Omental fat pad (tissue), 4 donors: Measurements from ENCODE around the gene EPHA3. TPM values are rescaled to one million over a fixed set of nuclear protein-coding genes. Genes with fewer than 3 reads are reported as not detected.

Source experiments
- ATAC-seq: fragments of 150-250 bp; one replicate; pipeline ENCODE4 v1.9.1; 2016; ENCODE audit warnings: mild to moderate bottlenecking, moderate library complexity; ENCODE audit not compliant: low FRiP score
- DNase-seq: peaks from one replicate; pipeline ENCODE4 v3.0.0-alpha.2; 2019; ENCODE audit warnings: low spot score
- CTCF ChIP-seq, 3 donors: fragments of 450-650 bp; IDR thresholded peaks; one replicate each; pipeline ENCODE4 v1.5.1; 2016 to 2017; ENCODE audit warnings: antibody characterized with exemption in 3 of 3, mild to moderate bottlenecking in 3 of 3, moderate library complexity in 2 of 3
- total RNA-seq, 4 donors: library from RNA; depleted of rRNA; stranded (reverse); fragments of >200 nt; gene quantifications; one replicate each; pipeline ENCODE4 v1.1.0, GENCODE V29; 2016

The EPHA3 gene
- total RNA-seq, 4 donors from 2014 or later: 2.8 to 15.3 (median 4.9) TPM

- no peak for TF ChIP-seq CTCF (IDR thresholded peaks at IDR 0.05)
- DNase-seq: no peak
- no peak for ATAC-seq
These were observed 32.4 kb downstream of the EPHA3 start for GRCh38 chr3:89139870-89140269.

- DNase-seq (no peak), ATAC-seq (no peak)
- TF ChIP-seq CTCF (IDR thresholded peaks at IDR 0.05): no peak
These were observed 36.7 kb downstream of the EPHA3 start for GRCh38 chr3:89144080-89144479.

- TF ChIP-seq CTCF (IDR thresholded peaks at IDR 0.05): no peak
- ATAC-seq (no peak), DNase-seq (no peak)
These were observed 38.6 kb downstream of the EPHA3 start for GRCh38 chr3:89145995-89146394.

GRCh38 chr3:89154416-89154815, 47.0 kb downstream of the EPHA3 start:
- DNase-seq (no peak), ATAC-seq (no peak)
- TF ChIP-seq CTCF (IDR thresholded peaks at IDR 0.05): no peak

- DNase-seq: no peak
- ATAC-seq: no peak
These were observed 48.4 kb downstream of the EPHA3 start for GRCh38 chr3:89155811-89156210.

GRCh38 chr3:89157575-89157974, 50.2 kb downstream of the EPHA3 start:
- no peak for DNase-seq
- no peak for TF ChIP-seq CTCF (IDR thresholded peaks at IDR 0.05)
- no peak for ATAC-seq

More at GRCh38 chr3:89155811-89156210, 48.4 kb downstream of the EPHA3 start:
- no peak for TF ChIP-seq CTCF (IDR thresholded peaks at IDR 0.05)

GRCh38 chr3:89159605-89160004, 52.2 kb downstream of the EPHA3 start:
- ATAC-seq (no peak), DNase-seq (no peak)
- no peak for TF ChIP-seq CTCF (IDR thresholded peaks at IDR 0.05)
